ENCODE results near the gene ADORA2B.
A peak's percentile ranks its signal among the peaks of the same experiment; 100 is the strongest.

The ADORA2B gene

GRCh38 chr17:15952916-15953790, 8.2 kb downstream of the ADORA2B start:
- DNase-seq = no peak

GRCh38 chr17:15954222-15954621, 9.3 kb downstream of the ADORA2B start:
- DNase-seq = peak in 2 of 56 donors; percentile 3 to 26

- no peak for DNase-seq
These were observed 11.0 kb downstream of the ADORA2B start for GRCh38 chr17:15955793-15956541.

- DNase-seq = no peak
These were observed 12.3 kb downstream of the ADORA2B start for GRCh38 chr17:15957206-15957605.

GRCh38 chr17:15957608-15958307, 12.8 kb downstream of the ADORA2B start:
- no peak for DNase-seq

GRCh38 chr17:15958484-15958854, 13.5 kb downstream of the ADORA2B start:
- no peak for DNase-seq

GRCh38 chr17:15963670-15964110, 18.8 kb downstream of the ADORA2B start:
- no peak for DNase-seq

GRCh38 chr17:15965528-15965927, 20.6 kb downstream of the ADORA2B start:
- DNase-seq = peak in 7 of 56 donors; percentile 7 to 41 (median 22)

- DNase-seq = peak in 19 of 56 donors; percentile 12 to 75 (median 37)
These were observed 21.4 kb downstream of the ADORA2B start for GRCh38 chr17:15966183-15966878.

GRCh38 chr17:15966879-15967248, 21.9 kb downstream of the ADORA2B start:
- DNase-seq = no peak

GRCh38 chr17:15967706-15968399, 22.9 kb downstream of the ADORA2B start:
- DNase-seq = no peak

GRCh38 chr17:15969463-15969862, 24.5 kb downstream of the ADORA2B start:
- DNase-seq = no peak

- DNase-seq = no peak
These were observed 25.6 kb downstream of the ADORA2B start for GRCh38 chr17:15970500-15970899.

GRCh38 chr17:15971098-15971678, 26.3 kb downstream of the ADORA2B start:
- DNase-seq = no peak

- DNase-seq = no peak
These were observed 27.0 kb downstream of the ADORA2B start for GRCh38 chr17:15971882-15972281.

GRCh38 chr17:15972497-15972951, 27.6 kb downstream of the ADORA2B start:
- DNase-seq = no peak

- no peak for DNase-seq
These were observed 28.1 kb downstream of the ADORA2B start for GRCh38 chr17:15973016-15973415.

GRCh38 chr17:15973834-15974233, 28.9 kb downstream of the ADORA2B start:
- DNase-seq = no peak

GRCh38 chr17:15977894-15978293, 33.0 kb downstream of the ADORA2B start:
- no peak for DNase-seq

- DNase-seq = no peak
These were observed 33.7 kb downstream of the ADORA2B start for GRCh38 chr17:15978606-15979005.
